HepG2 (cell line): Measurements from ENCODE around the gene SLC4A5.

Experiments used
- HNRNPH1 ChIP-seq: fragments of 200-400 bp; formaldehyde crosslinking; optimal IDR thresholded peaks from 2 replicates; pipeline ENCODE3; 2017; ENCODE audit warnings: mild to moderate bottlenecking, low read depth, low read length
- IKZF4 ChIP-seq: sonication (generic); formaldehyde crosslinking; IDR thresholded peaks from 2 replicates; pipeline ENCODE4 v1.5.1; 2020; ENCODE audit warnings: borderline replicate concordance, mild to moderate bottlenecking, low read depth, missing genetic modification reagents; ENCODE audit errors: not compliant biosample characterization
- SOX6 ChIP-seq, 2 experiments: fragments of 450-650 bp in 1 of 2; sonication (generic) in 1 of 2; formaldehyde crosslinking in 1 of 2; IDR thresholded peaks; 2 replicates each; pipeline versions ENCODE4 v1.4.0 to v1.6.1; 2017 to 2020; ENCODE audit warnings: antibody characterized with exemption in 1 of 2, mild to moderate bottlenecking in 1 of 2, missing genetic modification reagents in 1 of 2
- SRSF1 ChIP-seq: fragments of 200-400 bp; formaldehyde crosslinking; optimal IDR thresholded peaks from 2 replicates; pipeline ENCODE3; 2017; ENCODE audit warnings: mild to moderate bottlenecking, low read depth, low read length, moderate library complexity

DNA sequence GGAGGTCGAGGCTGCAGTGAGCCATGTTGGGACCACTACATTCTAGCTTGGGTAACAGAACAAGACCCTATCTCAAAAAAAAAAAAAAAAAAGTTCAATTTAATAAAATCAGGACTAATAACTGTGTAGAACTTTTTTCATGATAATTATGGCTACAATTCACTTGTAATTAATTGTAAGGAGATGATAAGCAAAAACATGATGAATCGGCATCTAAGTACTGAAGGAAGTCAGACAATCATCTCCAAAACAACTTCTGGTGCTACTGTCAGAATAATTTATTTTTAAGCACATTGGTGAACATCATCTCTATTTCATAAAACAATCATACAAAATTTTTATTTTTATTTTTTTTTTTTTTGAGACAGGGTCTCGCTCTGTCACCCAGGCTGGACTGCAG is 154.5 kb downstream of the SLC4A5 start:
- TF ChIP-seq SRSF1 (no peak), IKZF4 (CRISPR knock-in tag) (no peak), HNRNPH1 (no peak), SOX6 (IDR thresholded peaks at IDR 0.05) (no peak), SOX6 (CRISPR knock-in tag; IDR thresholded peaks at IDR 0.05) (no peak)
